IMR-90 (cell line): ENCODE data around the gene KRT37. TPM values are rescaled to one million over a fixed set of nuclear protein-coding genes. Genes with fewer than 3 reads are reported as not detected.

ENCODE experiments used
- ATAC-seq: fragments of 200-7000 bp; cut with Tn5 transposase; 2 replicates; pipeline ENCODE4 v1.9.1; 2020; ENCODE audit warnings: low read depth, mild to moderate bottlenecking, moderate library complexity
- BruUV-seq: library from RNA; stranded (reverse); fragments of 400-500 nt; replicated peaks from 2 replicates; lab custom pipeline; 2021; lab: Mats Ljungman, UMichigan
- CTCF ChIA-PET: fragments of 300-600 bp; formaldehyde crosslinking; extraction: SDS; loops from one replicate; lab custom pipeline; 2021; ENCODE audit warnings: antibody characterized with exemption; lab: Yijun Ruan, JAX
- POLR2A ChIA-PET: fragments of 300-600 bp; sonication (Branson Sonifier 250); formaldehyde crosslinking; loops from one replicate; lab custom pipeline; 2022; ENCODE audit warnings: antibody characterized with exemption; ENCODE audit not compliant: unreplicated experiment; lab: Charles Lee
- DNase-seq: peaks from one replicate; pipeline ENCODE4 v3.0.0; 2013
- H2AFZ ChIP-seq: replicated peaks from 2 replicates; pipeline ENCODE3; 2013; ENCODE audit warnings: low read length, mild to moderate bottlenecking; ENCODE audit not compliant: poor library complexity
- H2AK5ac ChIP-seq: 2 replicates; pipeline ENCODE4 v1.6.1; 2013; ENCODE audit warnings: low read depth, low read length, inconsistent platforms
- H2AK9ac ChIP-seq: replicated peaks from 2 replicates; pipeline ENCODE3; 2013; ENCODE audit warnings: mild to moderate bottlenecking, low read depth, low read length, moderate library complexity; ENCODE audit not compliant: poor library complexity
- H2BK120ac ChIP-seq: 2 replicates; pipeline ENCODE4 v1.6.1; 2013; ENCODE audit warnings: low read depth, low read length, inconsistent platforms
- H2BK15ac ChIP-seq: 3 replicates; pipeline ENCODE4 v1.6.1; 2013; ENCODE audit warnings: low read depth, low read length, inconsistent platforms
- H2BK20ac ChIP-seq: 2 replicates; pipeline ENCODE4 v1.6.1; 2013; ENCODE audit warnings: low read depth, mild to moderate bottlenecking, inconsistent platforms, low read length, moderate library complexity
- H2BK5ac ChIP-seq: 2 replicates; pipeline ENCODE4 v1.6.1; 2013; ENCODE audit warnings: mild to moderate bottlenecking, low read depth, low read length, inconsistent platforms; ENCODE audit not compliant: poor library complexity, severe bottlenecking
- H3K14ac ChIP-seq: replicated peaks from 2 replicates; pipeline ENCODE4 v1.6.1; 2013; ENCODE audit warnings: low read depth, low read length, inconsistent platforms
- H3K18ac ChIP-seq: 2 replicates; pipeline ENCODE4 v1.6.1; 2013; ENCODE audit warnings: low read depth, low read length, control low read depth
- H3K23ac ChIP-seq: 2 replicates; pipeline ENCODE4 v1.6.1; 2013; ENCODE audit warnings: low read depth, low read length, inconsistent platforms
- H3K27ac ChIP-seq: 2 replicates; pipeline ENCODE4 v1.5.1; 2013; ENCODE audit warnings: mild to moderate bottlenecking, control low read depth, low read length; ENCODE audit not compliant: insufficient read depth
- H3K27me3 ChIP-seq: 2 replicates; pipeline ENCODE4 v1.6.1; 2013; ENCODE audit warnings: low read length; ENCODE audit not compliant: control insufficient read depth, insufficient read depth
- H3K36me3 ChIP-seq: 2 replicates; pipeline ENCODE4 v1.6.1; 2013; ENCODE audit warnings: low read length, mixed read lengths; ENCODE audit not compliant: control insufficient read depth, insufficient read depth
- H3K4ac ChIP-seq: 2 replicates; pipeline ENCODE4 v1.6.1; 2013; ENCODE audit warnings: low read depth, low read length, inconsistent platforms
- H3K4me1 ChIP-seq: 2 replicates; pipeline ENCODE4 v1.6.1; 2013; ENCODE audit warnings: low read length, mixed read lengths; ENCODE audit not compliant: control insufficient read depth, insufficient read depth
- H3K4me2 ChIP-seq: 2 replicates; pipeline ENCODE4 v1.6.1; 2013; ENCODE audit warnings: low read depth, mild to moderate bottlenecking, control low read depth, low read length, moderate library complexity
- H3K4me3 ChIP-seq: 2 replicates; pipeline ENCODE4 v1.5.1; 2013; ENCODE audit warnings: low read depth, mild to moderate bottlenecking, control low read depth, low read length, moderate library complexity; ENCODE audit not compliant: insufficient read depth
- H3K56ac ChIP-seq: 2 replicates; pipeline ENCODE4 v1.6.1; 2013; ENCODE audit warnings: low read length, inconsistent platforms; ENCODE audit not compliant: insufficient read depth; ENCODE audit errors: extremely low read depth
- H3K79me1 ChIP-seq, 2 experiments: 2 replicates each; pipeline ENCODE4 v1.6.1; 2013; ENCODE audit warnings: low read length in 2 of 2, inconsistent platforms in 1 of 2, low read depth in 1 of 2
- H3K9ac ChIP-seq: 2 replicates; pipeline ENCODE4 v1.6.1; 2013; ENCODE audit warnings: low read depth, low read length, control low read depth
- H3K9me1 ChIP-seq: 2 replicates; pipeline ENCODE4 v1.6.1; 2013; ENCODE audit warnings: low read length, inconsistent platforms; ENCODE audit not compliant: insufficient read depth
- H3K9me3 ChIP-seq: 2 replicates; pipeline ENCODE4 v1.6.1; 2013; ENCODE audit warnings: low read length; ENCODE audit not compliant: control insufficient read depth, insufficient read depth
- H4K20me1 ChIP-seq: 2 replicates; pipeline ENCODE4 v1.6.1; 2013; ENCODE audit warnings: low read length, inconsistent platforms; ENCODE audit not compliant: insufficient read depth
- H4K5ac ChIP-seq: 2 replicates; pipeline ENCODE4 v1.6.1; 2013; ENCODE audit warnings: mild to moderate bottlenecking, low read depth, low read length, control low read depth
- H4K8ac ChIP-seq, 2 experiments: 2 replicates each; pipeline ENCODE4 v1.6.1; 2013; ENCODE audit warnings: low read depth in 2 of 2, low read length in 2 of 2, control low read depth in 1 of 2, inconsistent platforms in 1 of 2
- H4K91ac ChIP-seq: 2 replicates; pipeline ENCODE4 v1.6.1; 2013; ENCODE audit warnings: low read depth, low read length, inconsistent platforms; ENCODE audit not compliant: insufficient read depth
- BHLHE40 ChIP-seq: fragments of 150-350 bp; IDR thresholded peaks from 2 replicates; pipeline ENCODE4 v1.6.1; 2016; ENCODE audit warnings: mild to moderate bottlenecking, low read depth, low read length
- CEBPB ChIP-seq: IDR thresholded peaks from 2 replicates; pipeline ENCODE4 v1.6.1; 2012; ENCODE audit warnings: low read depth, low read length, improper control_type of control experiment
- CHD1 ChIP-seq: IDR thresholded peaks from 2 replicates; pipeline ENCODE4 v1.6.1; 2012; ENCODE audit warnings: low read depth, low read length, improper control_type of control experiment
- CTCF ChIP-seq: conservative IDR thresholded peaks from 2 replicates; pipeline ENCODE4 v1.5.1; 2012; ENCODE audit warnings: mild to moderate bottlenecking, low read depth, low read length, improper control_type of control experiment
- ELK1 ChIP-seq: fragments of 150-350 bp; IDR thresholded peaks from 2 replicates; pipeline ENCODE4 v1.6.1; 2016; ENCODE audit warnings: low read depth, mild to moderate bottlenecking, low read length, moderate library complexity, borderline replicate concordance
- MXI1 ChIP-seq: IDR thresholded peaks from 2 replicates; pipeline ENCODE4 v1.6.1; 2012; ENCODE audit warnings: low read depth, mild to moderate bottlenecking, low read length, moderate library complexity, borderline replicate concordance
- NFE2L2 ChIP-seq: fragments of 150-350 bp; IDR thresholded peaks from 2 replicates; pipeline ENCODE4 v1.6.1; 2016; ENCODE audit warnings: low read depth, mild to moderate bottlenecking, low read length
- POLR2A ChIP-seq: IDR thresholded peaks from 2 replicates; pipeline ENCODE4 v1.6.1; 2012; ENCODE audit warnings: mild to moderate bottlenecking, low read depth, low read length
- RAD21 ChIP-seq: IDR thresholded peaks from 2 replicates; pipeline ENCODE4 v1.6.1; 2012; ENCODE audit warnings: low read length, improper control_type of control experiment
- RCOR1 ChIP-seq: IDR thresholded peaks from 2 replicates; pipeline ENCODE4 v1.6.1; 2012; ENCODE audit warnings: mild to moderate bottlenecking, low read length, improper control_type of control experiment; ENCODE audit not compliant: insufficient replicate concordance
- RFX5 ChIP-seq: IDR thresholded peaks from 2 replicates; pipeline ENCODE4 v1.8.0; 2012; ENCODE audit warnings: low read depth, mild to moderate bottlenecking, low read length, moderate library complexity
- SMC3 ChIP-seq: fragments of 150-350 bp; IDR thresholded peaks from 2 replicates; pipeline ENCODE4 v1.6.1; 2016; ENCODE audit warnings: low read depth, mild to moderate bottlenecking, antibody characterized with exemption, low read length, moderate library complexity
- USF2 ChIP-seq: fragments of 150-350 bp; IDR thresholded peaks from 2 replicates; pipeline ENCODE4 v1.6.1; 2017; ENCODE audit warnings: mild to moderate bottlenecking, antibody characterized with exemption, low read length, low read depth
- WGBS, 2 experiments: methylation state at CpG; one replicate each; pipeline versions ENCODE4 v1.1.5 to v1.1.7; 2013; ENCODE audit warnings: missing lambda C conversion rate in 2 of 2; ENCODE audit not compliant: insufficient read length in 1 of 2; ENCODE audit errors: extremely low coverage in 2 of 2; 5-methylcytosine and 5-hydroxymethylcytosine counted together
- dilution Hi-C: fragments of 300-500 bp; cut with HindIII; formaldehyde crosslinking; loops from one replicate; pipeline ENCODE4 v1.14.3; 2018; ENCODE audit warnings: low sequenced_read_pairs; ENCODE audit not compliant: unreplicated experiment
- in situ Hi-C: fragments of 300-500 bp; cut with MboI; formaldehyde crosslinking; loops from 3 replicates; pipeline ENCODE4 v1.14.3; 2019; ENCODE audit warnings: low sequenced_read_pairs, inconsistent platforms, mixed read lengths
- intact Hi-C: fragments of 100-400 bp; cut with micrococcal nuclease; formaldehyde crosslinking; loops from 2 replicates; pipeline ENCODE4 v1.10.0; 2022
- polyA plus RNA-seq, 3 experiments: library from polyadenylated mRNA; depleted of rRNA; stranded (reverse); fragments of >200 nt; gene quantifications; 2 replicates each; pipeline ENCODE4 v1.2.3, GENCODE V29; 2012; ENCODE audit warnings: low replicate concordance in 1 of 3
- total RNA-seq: library from RNA; depleted of rRNA; stranded (reverse); fragments of >200 nt; gene quantifications from 2 replicates; pipeline ENCODE4 v1.2.3, GENCODE V29; 2012

KRT37 gene
- total and polyA plus RNA-seq, 2 of the 4 experiments (the other 2 are of a cell fraction), result not detected

GRCh38 chr17:41394254-41394996, 30.0 kb downstream of the KRT37 start (continued):
- TF ChIP-seq NFE2L2, result no peak

GRCh38 chr17:41393826-41394225, 30.6 kb downstream of the KRT37 start:
- Histone ChIP-seq H3K36me3 (no peaks in the 10 kb centered on the region), H2AK5ac (peak overlapping the region; percentile 41; the same call in 1 of the 2 replicates), H4K8ac (no peak overlapping the region; a peak in 1 of 4 replicates), H3K23ac (no peak overlapping the region), H4K5ac (no peak overlapping the region), H4K91ac (no peak overlapping the region), H3K27me3 (no peaks in the 10 kb centered on the region), H2BK5ac (no peak overlapping the region), H3K27ac (no peak overlapping the region), H3K9me1 (no peaks in the 10 kb centered on the region; the same call in 1 of the 2 replicates), H3K9ac (no peak overlapping the region), H2BK120ac (peak overlapping the region; percentile 77; the same call in 1 of the 2 replicates), H4K20me1 (no peaks in the 10 kb centered on the region), H3K4me2 (no peak overlapping the region), H3K14ac (peak overlapping the region; percentile 61), H3K9me3 (no peaks in the 10 kb centered on the region), H3K18ac (no peak overlapping the region), H2BK20ac (peak overlapping the region; percentile 73; the same call in 1 of the 2 replicates), H3K4ac (peak overlapping the region; percentile 49; the same call in 1 of the 2 replicates), H3K79me1 (no peaks in the 10 kb centered on the region), H2BK15ac (no peak overlapping the region; the same call in 2 of the 3 replicates), H3K4me1 (peaks cover 5% of the 10 kb centered on the region; the same call in 1 of the 2 replicates), H3K4me3 (no peak overlapping the region), H2AFZ (no peak overlapping the region), H2AK9ac (no peak overlapping the region), H3K56ac (no peak overlapping the region)
- in situ Hi-C loops (no loop called here), dilution Hi-C loops (no loop called here), intact Hi-C loops (no loop called here)
- WGBS, 2 experiments, result 75% methylated on average over 2 of the region's 10 CpGs; no CpG with 5 or more reads in 1 of the 2 experiments
- BruUV-seq, result no TSS peak
- ChIA-PET POLR2A (no interaction called here), CTCF (no interaction called here)
- no peak for DNase-seq
- ATAC-seq, result no peak
- TF ChIP-seq RCOR1 (no peak), RFX5 (no peak), CHD1 (no peak), CTCF (no peak), BHLHE40 (no peak), MXI1 (no peak), NFE2L2 (no peak), RAD21 (no peak), POLR2A (no peak), ELK1 (no peak), CEBPB (no peak), SMC3 (no peak), USF2 (no peak)
